HFFc6 (cell line): ENCODE results near the gene PRKD3. TPM values are rescaled to one million over a fixed set of nuclear protein-coding genes. Genes with fewer than 3 reads are reported as not detected.

ENCODE experiments used
- DNase-seq: peaks from one replicate; pipeline ENCODE4 v3.0.0-alpha.2; 2018
- H3K27ac Mint-ChIP-seq: 2 replicates; pipeline ENCODE4 v1.8.0; 2020; ENCODE audit warnings: mild to moderate bottlenecking, mixed read lengths
- H3K27me3 Mint-ChIP-seq: 2 replicates; pipeline ENCODE4 v1.8.0; 2021; ENCODE audit warnings: mild to moderate bottlenecking, moderate library complexity, mixed read lengths; ENCODE audit not compliant: insufficient read depth
- H3K36me3 Mint-ChIP-seq: 2 replicates; pipeline ENCODE4 v1.8.0; 2021; ENCODE audit warnings: low read depth, mixed read lengths
- H3K4me1 Mint-ChIP-seq: 2 replicates; pipeline ENCODE4 v1.8.0; 2020; ENCODE audit warnings: low read depth, mixed read lengths
- H3K4me3 Mint-ChIP-seq: 2 replicates; pipeline ENCODE4 v1.8.0; 2020; ENCODE audit warnings: mild to moderate bottlenecking, moderate library complexity, mixed read lengths
- H3K9me3 Mint-ChIP-seq: 2 replicates; pipeline ENCODE4 v1.8.0; 2020; ENCODE audit warnings: mild to moderate bottlenecking, mixed read lengths
- total RNA-seq, 6 experiments: library from RNA; stranded (reverse); fragmentation: NEBNext Ultra II Directional; extraction: Animal tissue kit (Norgen Biotek cat#: 25700); gene quantifications; 2 replicates in 1 of 6; 3 replicates in 5 of 6; pipeline ENCODE4 v1.2.3, GENCODE V29; 2021
- TF ChIP-seq, protein P1 (sequence below): fragments of 200-600 bp; sonication (generic); IDR thresholded peaks from 2 replicates; pipeline ENCODE4 v1.5.0; 2021; ENCODE audit warnings: antibody characterized with exemption, mild to moderate bottlenecking

Gene PRKD3
- total RNA-seq, 6 experiments from 2014 or later: 19.9 to 33.7 (median 27.5) TPM

DNA sequence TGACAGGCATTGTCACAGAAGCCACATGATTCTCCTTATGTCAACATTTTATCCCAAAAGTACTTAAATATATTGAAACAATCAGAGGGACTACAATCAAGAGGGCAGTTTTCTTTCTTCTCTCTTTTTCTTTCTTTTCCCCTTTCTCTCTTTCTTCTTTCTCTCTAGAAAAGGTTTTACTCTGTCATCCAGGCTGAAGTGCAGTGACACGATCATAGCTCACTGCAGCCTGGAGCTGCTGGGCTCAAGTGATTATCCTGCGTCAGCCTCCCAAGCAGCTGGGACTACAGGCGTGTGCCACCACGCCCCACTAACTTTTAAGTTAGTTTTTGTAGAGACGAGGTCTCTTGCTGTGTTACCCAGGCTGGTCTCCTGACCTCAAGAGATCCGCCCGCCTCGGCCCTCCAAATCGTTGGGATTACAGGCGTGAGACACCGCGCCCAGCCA, 1.0 kb upstream of the PRKD3 start:
- DNase-seq: no peak
- Mint-ChIP-seq H3K9me3 (no peaks in the 10 kb centered on the region), H3K36me3 (peaks cover 11% of the 10 kb centered on the region), H3K4me1 (peaks cover 52% of the 10 kb centered on the region), H3K27me3 (no peaks in the 10 kb centered on the region), H3K4me3 (peak overlapping the region; percentile 89), H3K27ac (peak overlapping the region; percentile 84)
- TF ChIP-seq, protein P1, sequence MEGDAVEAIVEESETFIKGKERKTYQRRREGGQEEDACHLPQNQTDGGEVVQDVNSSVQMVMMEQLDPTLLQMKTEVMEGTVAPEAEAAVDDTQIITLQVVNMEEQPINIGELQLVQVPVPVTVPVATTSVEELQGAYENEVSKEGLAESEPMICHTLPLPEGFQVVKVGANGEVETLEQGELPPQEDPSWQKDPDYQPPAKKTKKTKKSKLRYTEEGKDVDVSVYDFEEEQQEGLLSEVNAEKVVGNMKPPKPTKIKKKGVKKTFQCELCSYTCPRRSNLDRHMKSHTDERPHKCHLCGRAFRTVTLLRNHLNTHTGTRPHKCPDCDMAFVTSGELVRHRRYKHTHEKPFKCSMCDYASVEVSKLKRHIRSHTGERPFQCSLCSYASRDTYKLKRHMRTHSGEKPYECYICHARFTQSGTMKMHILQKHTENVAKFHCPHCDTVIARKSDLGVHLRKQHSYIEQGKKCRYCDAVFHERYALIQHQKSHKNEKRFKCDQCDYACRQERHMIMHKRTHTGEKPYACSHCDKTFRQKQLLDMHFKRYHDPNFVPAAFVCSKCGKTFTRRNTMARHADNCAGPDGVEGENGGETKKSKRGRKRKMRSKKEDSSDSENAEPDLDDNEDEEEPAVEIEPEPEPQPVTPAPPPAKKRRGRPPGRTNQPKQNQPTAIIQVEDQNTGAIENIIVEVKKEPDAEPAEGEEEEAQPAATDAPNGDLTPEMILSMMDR: no peak

DNA sequence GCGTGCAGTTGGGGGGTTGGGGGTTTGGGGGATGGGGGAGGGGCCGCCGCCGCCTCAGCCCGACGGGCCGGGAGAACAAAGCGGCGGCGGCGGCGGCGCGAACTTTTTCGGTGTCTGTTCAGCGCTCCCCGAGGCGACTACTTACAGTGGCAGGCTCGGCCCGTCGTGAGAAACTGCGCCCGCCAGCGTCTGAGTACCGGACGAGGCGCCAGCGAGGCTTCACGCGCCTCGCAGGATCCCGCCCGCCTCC, 172 bp downstream of the PRKD3 start:
- H3K4me3 Mint-ChIP-seq: 0 out of 2 replicates have a peak overlapping the region, but pooled peaks have one; percentile 15

DNA sequence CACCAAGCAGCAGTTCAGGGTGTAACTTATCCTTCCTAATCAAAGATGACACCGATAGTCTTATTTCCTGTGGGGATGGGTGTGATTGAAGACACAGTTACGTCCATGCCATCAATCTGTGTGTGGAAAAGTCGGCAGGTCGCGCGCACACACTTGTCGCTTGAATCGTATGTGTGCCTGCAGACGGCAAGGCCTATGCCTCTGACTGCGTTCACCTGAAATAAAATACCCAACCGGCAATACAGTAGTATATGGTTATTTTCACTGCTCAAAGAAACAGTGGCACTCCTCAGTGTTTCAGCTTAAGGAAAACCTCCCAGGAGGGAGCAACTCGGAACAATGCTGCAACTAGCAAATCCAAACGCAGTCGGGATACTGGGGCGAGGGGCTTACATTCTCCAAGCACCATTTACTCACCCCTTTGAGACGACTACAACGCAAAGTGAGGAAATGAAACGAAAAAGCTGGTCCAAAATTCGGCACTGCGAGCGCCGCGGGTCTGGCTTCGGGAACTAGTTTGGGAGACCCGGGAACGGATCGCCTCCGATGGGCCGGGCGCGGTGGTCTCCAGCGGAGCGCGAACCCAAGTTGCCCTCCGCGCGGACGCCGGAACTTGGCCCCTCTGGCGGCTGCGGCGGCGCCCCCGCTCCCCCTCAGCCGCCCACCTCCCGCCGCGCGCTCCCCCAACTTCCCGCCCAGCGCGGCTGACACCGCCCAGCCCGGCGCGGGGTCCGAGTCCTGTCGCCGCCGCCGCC, 675 bp downstream of the PRKD3 start:
- Mint-ChIP-seq H3K4me1 (peaks cover 61% of the 10 kb centered on the region), H3K27ac (peak overlapping the region; percentile 88), H3K4me3 (peak overlapping the region; percentile 90), H3K36me3 (peaks cover 11% of the 10 kb centered on the region), H3K9me3 (no peaks in the 10 kb centered on the region), H3K27me3 (no peaks in the 10 kb centered on the region)
- peak; percentile 23 for DNase-seq
- TF ChIP-seq, protein P1: no peak

More for the DNA sequence above, 172 bp downstream of the PRKD3 start:
- Mint-ChIP-seq H3K36me3 (peaks cover 11% of the 10 kb centered on the region), H3K27ac (no peak overlapping the region), H3K27me3 (no peaks in the 10 kb centered on the region), H3K4me1 (peaks cover 57% of the 10 kb centered on the region), H3K9me3 (no peaks in the 10 kb centered on the region)
- TF ChIP-seq, protein P1: no peak
- peak; percentile 53 for DNase-seq

DNA sequence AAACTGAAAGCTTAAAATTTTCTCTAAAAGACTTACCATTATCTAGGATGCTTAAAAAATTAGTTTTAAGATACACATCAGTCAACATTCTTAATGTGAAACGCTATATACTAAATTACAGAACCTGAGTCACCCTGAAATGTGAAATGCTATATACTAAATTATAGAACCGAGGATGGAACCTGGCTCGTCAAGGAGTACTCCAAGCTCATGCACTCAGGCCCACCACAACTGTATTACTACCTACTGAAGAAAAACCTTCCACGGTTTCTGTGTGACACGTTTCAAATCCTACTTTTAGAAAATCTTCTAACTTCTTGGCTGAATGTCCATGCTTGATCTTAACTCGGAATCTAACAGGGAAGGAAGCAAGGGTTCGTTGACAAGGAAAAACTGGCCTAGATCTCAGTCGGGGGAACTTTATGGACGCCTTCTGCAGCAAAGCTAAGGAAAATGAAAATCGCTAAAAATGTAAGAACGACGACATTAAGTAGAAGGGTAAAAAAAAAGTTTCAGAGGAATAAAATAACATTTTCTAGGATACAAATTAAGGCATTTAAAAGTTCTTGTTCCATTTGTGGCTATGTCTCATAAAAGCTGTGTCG, 1.4 kb downstream of the PRKD3 start:
- peaks cover 11% of the 10 kb centered on the region for H3K36me3 Mint-ChIP-seq
- TF ChIP-seq, protein P1: no peak
- H3K27me3 Mint-ChIP-seq: no peaks in the 10 kb centered on the region
- H3K4me3 Mint-ChIP-seq: peak overlapping the region; percentile 90
- no peaks in the 10 kb centered on the region for H3K9me3 Mint-ChIP-seq
- peaks cover 68% of the 10 kb centered on the region for H3K4me1 Mint-ChIP-seq
- no peak for DNase-seq
- peak overlapping the region; percentile 88 for H3K27ac Mint-ChIP-seq

DNA sequence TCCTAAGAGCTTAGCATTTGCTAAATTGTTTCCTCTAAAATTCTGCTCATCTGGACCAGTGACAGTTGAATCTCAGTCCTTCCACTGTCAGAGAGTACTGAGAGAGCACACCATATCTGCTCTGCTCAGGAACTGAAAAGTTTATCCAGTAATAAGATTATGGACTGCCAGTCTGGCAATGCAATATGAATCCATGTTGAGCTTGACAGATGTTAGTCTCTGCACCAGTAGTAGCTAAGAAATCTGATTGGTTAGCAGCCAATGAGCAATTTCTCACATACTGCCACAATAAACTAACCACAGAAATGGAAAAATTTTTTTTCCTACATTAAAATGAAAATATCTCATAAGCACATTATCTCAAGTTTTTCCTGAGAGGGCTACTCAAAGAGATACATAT, 2.3 kb downstream of the PRKD3 start:
- H3K27ac Mint-ChIP-seq: no peak overlapping the region
- DNase-seq: no peak
- H3K4me1 Mint-ChIP-seq: peaks cover 72% of the 10 kb centered on the region

More for the DNA sequence above, 2.3 kb downstream of the PRKD3 start:
- Mint-ChIP-seq H3K36me3 (peaks cover 11% of the 10 kb centered on the region), H3K4me3 (peak overlapping the region; percentile 90), H3K27me3 (no peaks in the 10 kb centered on the region), H3K9me3 (no peaks in the 10 kb centered on the region)
- TF ChIP-seq, protein P1: no peak
